ENCODE data around the gene SF3B4. TPM values are rescaled to one million over a fixed set of nuclear protein-coding genes. Genes with fewer than 3 reads are reported as not detected.
A peak's percentile ranks its signal among the peaks of the same experiment; 100 is the strongest.
"Not testable (repeated sequence)": the region's sequence is repeated elsewhere in the genome, so short reads cannot be mapped to it uniquely, and the experiment has no call there.

The SF3B4 gene
- total RNA-seq, 4 donors from 2014 or later: 7.6 to 16.9 (median 14.1) TPM

GRCh38 chr1:149949911-149950310, 22.3 kb upstream of the SF3B4 start:
- WGBS, 2 donors: 79 to 80% methylated on average over 2 to 6 of the region's 6 CpGs

DNA sequence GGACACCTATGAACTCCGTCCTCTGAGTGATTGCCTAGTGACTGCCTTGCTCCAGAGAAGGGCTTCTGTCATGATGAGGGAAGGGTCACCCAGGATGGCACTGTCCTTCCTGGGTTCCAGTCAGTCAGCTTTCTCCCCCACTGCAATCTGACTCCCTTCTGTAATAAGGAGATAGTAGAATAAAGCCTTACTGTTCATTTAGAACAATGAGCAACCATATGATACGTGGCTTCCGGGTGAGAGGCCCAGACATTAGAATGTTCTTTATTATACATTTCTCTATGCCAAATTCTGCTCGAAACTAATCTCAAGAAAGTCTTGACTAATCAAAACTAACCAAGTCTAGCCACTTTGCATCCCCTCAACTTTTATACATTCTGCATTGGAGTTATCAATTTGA, 17.6 kb upstream of the SF3B4 start:
- no peak for TF ChIP-seq POLR2A (IDR thresholded peaks at IDR 0.05)
- no peak for TF ChIP-seq CTCF (IDR thresholded peaks at IDR 0.05)
- Histone ChIP-seq H3K4me3 (no peak overlapping the region), H3K4me1 (peaks cover 0 to 26% (median 10%) of the 10 kb centered on the region in 3 donors), H3K9me3 (no peaks in the 10 kb centered on the region), H3K27ac (no peak overlapping the region), H3K36me3 (peaks cover 0 to 68% (median 29%) of the 10 kb centered on the region in 3 donors), H3K27me3 (no peaks in the 10 kb centered on the region)
- intact Hi-C loops (cut with DNase I): no loop called here
- 86 to 94% methylated on average over 4 of the region's 4 CpGs for whole genome bisulfite sequencing, 2 donors
- DNase-seq: no peak

More at GRCh38 chr1:149949911-149950310, 22.3 kb upstream of the SF3B4 start:
- Histone ChIP-seq H3K27ac (no peak overlapping the region), H3K4me1 (no peaks in the 10 kb centered on the region), H3K27me3 (no peaks in the 10 kb centered on the region), H3K9me3 (no peaks in the 10 kb centered on the region), H3K36me3 (peaks cover 0 to 63% (median 25%) of the 10 kb centered on the region in 3 donors), H3K4me3 (no peak overlapping the region)
- intact Hi-C loops (cut with DNase I): no loop called here
- no peak for DNase-seq
- TF ChIP-seq POLR2A (IDR thresholded peaks at IDR 0.05) (no peak), CTCF (IDR thresholded peaks at IDR 0.05) (no peak)

- no peak for DNase-seq
- 31 to 36% methylated on average over 3 of the region's 3 CpGs for WGBS, 2 donors
- Histone ChIP-seq H3K27me3 (no peaks in the 10 kb centered on the region), H3K9me3 (no peaks in the 10 kb centered on the region), H3K4me1 (peaks cover 0 to 49% (median 24%) of the 10 kb centered on the region in 3 donors), H3K27ac (peak overlapping the region in 3 of 4 donors; percentile 38 to 90 (median 69)), H3K4me3 (no peak overlapping the region), H3K36me3 (peaks cover 0 to 45% (median 17%) of the 10 kb centered on the region in 3 donors)
- no peak for TF ChIP-seq CTCF (IDR thresholded peaks at IDR 0.05)
- no peak for TF ChIP-seq POLR2A (IDR thresholded peaks at IDR 0.05)
- intact Hi-C loops (cut with DNase I): no loop called here
Measured at GRCh38 chr1:149942885-149943284, 15.3 kb upstream of the SF3B4 start.

DNA sequence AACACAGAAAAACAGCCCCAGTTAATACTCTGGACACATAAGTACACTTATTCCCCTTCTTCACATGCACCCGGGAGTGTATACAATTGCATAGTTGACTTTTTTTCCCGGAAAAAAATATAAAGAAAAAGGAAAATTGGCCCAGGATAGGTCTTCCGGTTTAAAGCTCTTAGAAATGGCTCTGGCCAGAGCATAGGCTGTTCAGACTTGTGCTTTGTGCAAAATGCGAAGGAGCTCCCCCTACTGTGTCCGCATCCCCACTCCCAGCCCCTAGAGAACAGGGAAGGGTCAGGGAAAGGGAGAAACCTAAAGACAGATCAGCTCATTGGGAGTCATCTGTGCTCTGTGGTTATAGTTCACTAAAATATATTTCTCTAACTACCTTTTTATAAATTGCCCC, 14.6 kb upstream of the SF3B4 start:
- Histone ChIP-seq H3K4me3 (no peak overlapping the region), H3K27me3 (no peaks in the 10 kb centered on the region), H3K27ac (peak overlapping the region; percentile 33 to 90 (median 54)), H3K36me3 (peaks cover 0 to 38% (median 17%) of the 10 kb centered on the region in 3 donors), H3K9me3 (no peaks in the 10 kb centered on the region), H3K4me1 (peaks cover 0 to 56% (median 30%) of the 10 kb centered on the region in 3 donors)
- 14 to 28% methylated on average over 5 of the region's 5 CpGs for WGBS, 2 donors
- no peak for DNase-seq
- intact Hi-C loops (cut with DNase I): no loop called here
- TF ChIP-seq POLR2A (IDR thresholded peaks at IDR 0.05): no peak
- peak in 1 of 6 experiments; percentile 4 for TF ChIP-seq CTCF (IDR thresholded peaks at IDR 0.05)

GRCh38 chr1:149940427-149940826, 12.8 kb upstream of the SF3B4 start:
- Histone ChIP-seq H3K36me3 (peaks cover 0 to 20% (median 9%) of the 10 kb centered on the region in 3 donors), H3K9me3 (no peaks in the 10 kb centered on the region), H3K27me3 (no peaks in the 10 kb centered on the region), H3K27ac (peak overlapping the region in 3 of 4 donors; percentile 77 to 90 (median 86)), H3K4me3 (no peak overlapping the region), H3K4me1 (peaks cover 4 to 74% (median 38%) of the 10 kb centered on the region in 3 donors)
- TF ChIP-seq POLR2A (IDR thresholded peaks at IDR 0.05) (no peak), CTCF (IDR thresholded peaks at IDR 0.05) (no peak)
- 85 to 94% methylated on average over 3 of the region's 3 CpGs for WGBS, 2 donors
- intact Hi-C loops (cut with DNase I): no loop called here
- DNase-seq: no peak

GRCh38 chr1:149938668-149939003, 11.0 kb upstream of the SF3B4 start:
- H3K9me3 ChIP-seq; H3K36me3 ChIP-seq; DNase-seq; intact Hi-C loops (cut with DNase I); H3K27me3 ChIP-seq: not testable (repeated sequence)
- Histone ChIP-seq H3K4me1 (peaks cover 4 to 80% (median 45%) of the 10 kb centered on the region in 3 donors), H3K27ac (peak overlapping the region; percentile 77 to 90 (median 87)), H3K4me3 (peak overlapping the region; percentile 16 to 48 (median 38))
- 24 to 27% methylated on average over 10 to 13 of the region's 13 CpGs for WGBS, 2 donors
